ENCODE measurements around the gene ZFP1. TPM values are rescaled to one million over a fixed set of nuclear protein-coding genes. Genes with fewer than 3 reads are reported as not detected.
"Not testable (repeated sequence)": the region's sequence is repeated elsewhere in the genome, so short reads cannot be mapped to it uniquely, and the experiment has no call there.

The ZFP1 gene
- total RNA-seq, 1 donor from 2014 or later = 16.5 TPM

DNA sequence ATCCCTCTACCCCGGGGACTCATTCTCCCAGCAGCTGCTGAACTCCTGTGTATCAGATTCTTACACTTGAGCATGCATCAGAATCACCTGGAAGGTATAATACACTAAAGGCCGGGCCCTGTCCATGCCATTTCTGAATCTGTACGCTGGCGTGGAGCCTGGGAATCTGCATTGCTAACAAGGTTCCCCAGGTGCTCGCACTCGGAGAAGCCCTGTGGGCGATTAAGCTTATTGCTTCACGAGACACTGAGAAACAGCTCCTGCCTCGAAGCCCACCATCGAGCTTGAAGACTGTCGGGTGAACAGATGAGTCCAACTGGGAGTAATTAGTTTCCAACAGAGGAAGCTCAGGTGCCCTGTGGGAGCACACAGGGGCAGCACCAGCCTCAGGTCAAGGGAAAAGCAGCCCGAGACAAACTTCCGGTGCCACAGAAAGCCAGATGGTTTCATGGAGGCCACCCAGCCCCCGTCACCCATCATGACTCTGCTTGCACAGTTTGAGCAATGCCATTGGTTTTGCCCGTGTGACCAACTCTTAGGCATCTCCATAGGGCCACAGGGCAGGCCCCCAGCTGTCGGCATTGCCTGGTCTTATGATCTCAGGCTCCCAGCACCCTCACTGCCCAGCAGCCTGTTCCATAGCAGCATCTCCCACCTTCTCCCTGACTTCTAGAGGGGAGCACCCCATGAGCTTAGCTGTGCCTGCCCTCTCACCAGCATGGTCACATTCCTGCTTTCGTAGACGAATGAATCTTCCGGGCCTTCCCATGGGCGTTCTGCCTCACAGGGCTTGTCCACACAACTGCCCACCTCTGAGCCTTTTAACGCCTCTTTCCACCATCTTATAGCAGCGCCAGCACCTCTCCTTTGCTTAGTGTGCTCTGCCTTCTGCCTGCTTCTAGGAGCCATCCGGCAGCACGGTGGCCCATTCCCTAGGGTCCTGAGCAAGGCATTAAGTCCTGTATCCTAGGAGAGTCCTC, 47.8 kb downstream of the ZFP1 start:
- Mint-ChIP-seq H3K27me3 (peaks cover 27% of the 10 kb centered on the region), H3K4me1 (peaks cover 13% of the 10 kb centered on the region), H3K4me3 (no peak overlapping the region), H3K9me3 (no peaks in the 10 kb centered on the region), H3K36me3 (ENCODE audit: low read depth) (no peaks in the 10 kb centered on the region), H3K27ac (no peak overlapping the region)
- no peak for DNase-seq
- intact Hi-C loops (cut with micrococcal nuclease) = no loop called here

DNA sequence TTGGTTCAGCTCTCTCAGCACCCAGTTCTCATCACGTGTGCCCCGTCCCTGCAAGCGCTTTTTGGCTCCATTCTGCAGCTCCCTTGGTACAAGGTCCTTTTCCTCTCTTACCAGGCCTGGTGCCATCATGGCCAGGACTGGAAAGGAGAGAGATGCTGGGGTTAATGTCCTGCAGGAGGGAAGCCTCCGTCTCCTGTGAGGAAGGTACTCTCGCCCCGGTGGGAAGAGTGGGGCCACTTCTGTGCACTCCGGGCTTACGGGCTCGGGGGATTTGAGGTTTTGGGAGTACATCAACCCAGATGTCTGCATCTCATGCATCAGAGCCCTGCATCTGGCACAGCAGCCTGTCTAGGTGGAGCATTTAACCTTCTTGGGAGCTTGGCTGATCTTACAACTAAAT, 48.5 kb downstream of the ZFP1 start:
- Mint-ChIP-seq H3K4me1 (peaks cover 16% of the 10 kb centered on the region), H3K27me3 (peaks cover 30% of the 10 kb centered on the region), H3K4me3 (no peak overlapping the region), H3K9me3 (no peaks in the 10 kb centered on the region), H3K27ac (no peak overlapping the region), H3K36me3 (ENCODE audit: low read depth) (no peaks in the 10 kb centered on the region)
- no peak for DNase-seq
- intact Hi-C loops (cut with micrococcal nuclease) = no loop called here

- Mint-ChIP-seq H3K9me3 (no peaks in the 10 kb centered on the region), H3K4me3 (no peak overlapping the region), H3K27me3 (peaks cover 30% of the 10 kb centered on the region), H3K27ac (no peak overlapping the region), H3K4me1 (peaks cover 16% of the 10 kb centered on the region), H3K36me3 (ENCODE audit: low read depth) (no peaks in the 10 kb centered on the region)
- no peak for DNase-seq
- intact Hi-C loops (cut with micrococcal nuclease) = loop anchor here (2.0 kb wide), 1 partner anchor 267 kb away; the partner anchor contains the start of gene TMEM170A
These were observed 49.3 kb downstream of the ZFP1 start for GRCh38 chr16:75197522-75198134.

DNA sequence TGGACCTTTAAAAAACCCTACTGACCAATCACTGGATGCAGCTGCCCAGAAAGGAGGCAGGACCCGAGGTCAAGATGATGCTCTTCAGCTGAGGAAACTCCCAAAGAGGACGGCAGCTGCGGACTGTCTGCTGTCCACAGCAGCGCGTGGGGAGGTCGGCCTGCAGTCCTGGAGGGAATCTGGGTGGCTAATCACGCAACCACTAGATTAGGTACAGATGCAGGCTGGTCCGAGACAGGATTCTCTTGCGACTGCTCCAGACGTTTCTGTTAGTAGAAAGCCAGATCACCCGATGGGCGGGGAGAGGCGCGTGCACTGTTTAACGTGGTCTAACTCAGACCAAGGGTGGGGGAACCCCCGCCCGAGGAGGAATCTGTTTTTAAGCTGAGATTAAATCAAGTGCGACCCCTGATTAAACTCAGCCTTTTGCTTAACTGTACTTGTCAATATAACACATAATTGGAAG, 49.8 kb downstream of the ZFP1 start:
- no peaks in the 10 kb centered on the region for H3K36me3 Mint-ChIP-seq (ENCODE audit: low read depth)
- H3K4me3 Mint-ChIP-seq = no peak overlapping the region
- no peaks in the 10 kb centered on the region for H3K9me3 Mint-ChIP-seq
- no peak overlapping the region for H3K27ac Mint-ChIP-seq
- DNase-seq = no peak
- intact Hi-C loops (cut with micrococcal nuclease) = loop anchor here (2.0 kb wide), 1 partner anchor 267 kb away; the partner anchor contains the start of gene TMEM170A
- H3K27me3 Mint-ChIP-seq = peaks cover 30% of the 10 kb centered on the region
- peaks cover 16% of the 10 kb centered on the region for H3K4me1 Mint-ChIP-seq

DNA sequence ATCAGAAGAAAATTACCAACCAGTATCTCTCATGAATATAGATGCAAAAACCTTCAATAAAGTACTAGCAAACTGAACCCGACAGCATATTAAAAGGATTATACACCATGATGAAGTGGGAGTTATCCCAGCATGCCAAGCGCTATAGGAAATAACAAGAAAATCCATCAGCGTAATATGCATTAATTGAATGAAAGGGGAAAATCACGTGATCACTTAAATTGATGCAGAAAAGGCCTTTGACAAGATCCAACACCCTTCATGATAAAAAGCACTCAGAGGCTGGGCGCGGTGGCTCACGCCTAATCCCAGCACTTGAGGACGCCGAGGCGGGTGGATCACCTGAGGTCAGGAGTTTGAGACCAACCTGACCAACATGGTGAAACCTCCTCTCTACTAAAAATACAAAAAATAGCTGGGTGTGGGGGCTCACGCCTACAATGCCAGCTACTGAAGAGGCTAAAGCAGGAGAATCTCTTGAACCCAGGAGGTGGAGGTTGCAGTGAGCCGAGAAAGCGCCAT, 53.8 kb downstream of the ZFP1 start:
- H3K27me3 Mint-ChIP-seq = peaks cover 24% of the 10 kb centered on the region
- H3K27ac Mint-ChIP-seq = no peak overlapping the region
- H3K4me3 Mint-ChIP-seq = no peak overlapping the region
- no peaks in the 10 kb centered on the region for H3K36me3 Mint-ChIP-seq (ENCODE audit: low read depth)
- no peaks in the 10 kb centered on the region for H3K9me3 Mint-ChIP-seq
- H3K4me1 Mint-ChIP-seq = peaks cover 16% of the 10 kb centered on the region
- DNase-seq = no peak
- intact Hi-C loops (cut with micrococcal nuclease) = no loop called here

DNA sequence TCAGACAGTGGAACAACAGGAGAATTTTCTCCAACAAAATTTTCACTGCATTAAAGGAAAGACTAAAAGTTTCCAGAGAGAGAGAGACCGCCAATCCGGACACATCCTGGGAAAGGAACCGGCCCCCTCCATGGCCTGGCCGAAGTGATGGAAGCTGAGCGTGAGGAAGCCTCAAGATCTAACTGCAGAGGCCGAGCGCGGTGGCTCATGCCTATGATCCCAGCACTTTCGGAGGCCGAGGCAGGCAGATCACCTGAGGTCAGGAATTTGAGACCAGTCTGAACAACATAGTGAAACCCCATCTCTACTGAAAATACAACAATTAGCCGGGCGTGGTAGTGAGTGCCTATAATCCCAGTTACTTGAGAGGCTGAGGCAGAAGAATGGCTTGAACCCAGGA, 54.8 kb downstream of the ZFP1 start:
- intact Hi-C loops (cut with micrococcal nuclease) = no loop called here
- H3K4me3 Mint-ChIP-seq = no peak overlapping the region
- H3K27me3 Mint-ChIP-seq = peaks cover 15% of the 10 kb centered on the region
- H3K36me3 Mint-ChIP-seq (ENCODE audit: low read depth) = no peaks in the 10 kb centered on the region
- DNase-seq = no peak
- peaks cover 12% of the 10 kb centered on the region for H3K4me1 Mint-ChIP-seq
- H3K27ac Mint-ChIP-seq = no peak overlapping the region
- no peaks in the 10 kb centered on the region for H3K9me3 Mint-ChIP-seq

DNA sequence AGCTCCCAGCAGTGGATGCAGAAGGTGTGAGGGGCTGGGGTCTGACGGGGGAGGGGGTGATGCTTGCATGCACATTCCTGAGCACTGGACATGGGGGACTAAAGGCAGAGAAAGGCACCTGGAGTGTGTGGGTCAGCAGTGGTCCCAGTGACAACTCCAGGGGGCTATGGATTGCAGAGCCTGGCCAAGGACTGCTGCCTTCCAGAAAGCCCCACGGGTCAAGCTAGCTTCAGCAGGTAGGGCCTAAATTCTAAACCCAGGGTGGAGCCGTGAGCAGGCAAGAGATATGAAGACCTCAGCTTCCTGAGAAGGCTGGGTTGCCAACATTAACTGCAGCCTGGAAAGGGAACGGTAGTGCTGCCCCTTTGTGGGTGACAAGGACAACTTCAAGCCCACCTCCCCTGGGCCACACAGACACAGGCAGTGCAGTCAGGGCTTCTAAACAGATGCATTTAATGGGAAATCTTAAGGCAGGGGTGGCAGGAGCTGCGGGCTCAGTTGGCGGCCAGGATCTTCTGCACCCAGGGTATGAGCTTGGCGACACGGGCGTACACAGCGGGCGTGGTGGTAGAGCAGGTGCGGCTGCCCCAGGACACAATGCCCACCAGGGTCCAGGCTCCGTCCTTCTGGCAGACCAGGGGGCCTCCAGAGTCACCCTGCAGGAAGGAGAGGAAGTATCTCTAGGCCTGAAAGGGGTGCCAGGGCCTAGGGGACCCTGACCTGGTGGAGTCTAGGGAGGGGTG, 55.5 kb downstream of the ZFP1 start:
- Mint-ChIP-seq H3K9me3 (no peaks in the 10 kb centered on the region), H3K36me3 (ENCODE audit: low read depth) (no peaks in the 10 kb centered on the region), H3K4me3 (no peak overlapping the region), H3K27ac (no peak overlapping the region), H3K27me3 (peaks cover 11% of the 10 kb centered on the region), H3K4me1 (peaks cover 10% of the 10 kb centered on the region)
- intact Hi-C loops (cut with micrococcal nuclease) = no loop called here
- DNase-seq = no peak

DNA sequence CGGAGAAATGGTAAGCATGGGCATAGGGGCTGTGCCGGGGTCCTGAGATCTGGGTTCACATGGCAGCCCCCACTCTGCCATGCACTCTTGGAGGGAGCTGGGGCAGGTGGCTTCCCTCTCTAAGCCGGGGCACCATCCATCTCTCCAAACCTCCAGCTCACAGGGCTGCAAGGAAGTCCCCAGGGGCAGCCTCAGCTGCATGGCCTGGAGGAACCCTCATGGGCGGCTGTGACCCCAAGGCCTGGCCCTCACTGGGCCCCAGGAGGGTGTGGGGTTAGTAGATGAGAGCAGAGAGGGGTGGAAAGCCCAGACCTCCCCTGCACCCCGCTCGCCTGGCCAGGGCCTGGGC, 56.1 kb downstream of the ZFP1 start:
- Mint-ChIP-seq H3K9me3 (no peaks in the 10 kb centered on the region), H3K27me3 (peaks cover 11% of the 10 kb centered on the region), H3K4me3 (no peak overlapping the region), H3K4me1 (peaks cover 8% of the 10 kb centered on the region), H3K36me3 (ENCODE audit: low read depth) (no peaks in the 10 kb centered on the region), H3K27ac (no peak overlapping the region)
- DNase-seq = no peak
- intact Hi-C loops (cut with micrococcal nuclease) = no loop called here

- H3K9me3 Mint-ChIP-seq; intact Hi-C loops (cut with micrococcal nuclease); H3K27ac Mint-ChIP-seq; H3K4me3 Mint-ChIP-seq; H3K36me3 Mint-ChIP-seq (ENCODE audit: low read depth); H3K4me1 Mint-ChIP-seq; DNase-seq: not testable (repeated sequence)
- peaks cover 11% of the 10 kb centered on the region for H3K27me3 Mint-ChIP-seq
These were observed 56.6 kb downstream of the ZFP1 start for GRCh38 chr16:75204905-75205304.

DNA sequence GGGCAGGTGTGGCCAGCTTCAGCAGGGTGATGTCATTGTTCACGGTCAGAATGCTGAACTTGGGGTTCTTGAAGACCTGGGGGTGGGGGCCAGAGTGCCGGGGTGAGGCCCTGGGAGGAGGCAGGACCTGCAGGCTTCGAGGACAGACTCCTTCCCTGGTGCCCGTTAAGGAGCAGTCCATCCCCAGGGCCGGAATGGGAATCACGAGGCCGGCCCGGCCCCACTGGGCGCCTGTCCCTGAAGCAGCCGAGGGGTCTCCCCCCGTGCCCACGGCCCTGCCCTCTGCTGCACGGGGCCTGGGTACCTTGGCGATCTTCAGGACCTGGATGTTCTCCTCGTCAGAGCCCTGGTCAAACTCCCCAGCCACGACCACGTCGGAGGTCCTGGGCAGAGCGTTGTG, 57.1 kb downstream of the ZFP1 start:
- H3K27ac Mint-ChIP-seq; H3K4me1 Mint-ChIP-seq; H3K9me3 Mint-ChIP-seq; DNase-seq; intact Hi-C loops (cut with micrococcal nuclease); H3K4me3 Mint-ChIP-seq; H3K36me3 Mint-ChIP-seq (ENCODE audit: low read depth); H3K27me3 Mint-ChIP-seq: not testable (repeated sequence)

DNA sequence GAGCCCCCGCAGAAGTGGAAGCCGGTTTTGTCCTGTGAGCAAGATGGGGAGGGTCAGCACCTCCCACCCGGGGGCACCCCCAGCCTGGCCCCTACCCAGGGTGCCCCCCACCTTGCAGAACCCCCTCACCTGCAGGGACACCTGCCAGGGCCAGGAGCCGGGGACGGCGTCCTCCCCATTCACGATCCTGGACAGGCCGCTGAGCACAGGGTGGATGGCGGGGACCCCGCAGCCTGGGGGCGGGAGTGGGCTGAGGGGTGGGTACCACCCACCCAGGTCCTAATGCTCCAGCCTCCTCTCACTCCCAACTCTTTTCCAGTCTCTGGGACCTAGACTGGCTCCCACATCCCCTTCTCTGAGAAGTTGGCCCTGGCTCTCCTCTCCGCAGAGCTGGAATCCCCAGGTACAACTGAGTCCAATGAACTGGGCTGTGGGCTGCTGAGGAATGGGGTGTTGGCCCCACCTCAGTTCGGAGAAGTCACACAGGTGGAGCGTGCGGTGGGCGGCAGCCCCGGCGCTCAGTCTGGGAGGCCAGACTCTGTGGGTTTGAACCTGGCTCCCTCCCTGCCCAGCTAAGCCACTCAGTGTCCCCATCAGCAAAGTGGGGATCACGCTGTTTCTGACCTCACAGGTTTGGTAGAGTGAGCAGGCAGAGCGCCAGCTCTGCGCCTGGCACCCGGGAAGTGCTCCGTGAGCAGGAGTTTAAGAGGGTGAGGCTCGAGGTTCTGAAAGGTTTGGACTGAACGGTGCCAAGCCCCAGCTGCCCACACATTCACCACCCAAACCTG, 57.8 kb downstream of the ZFP1 start:
- intact Hi-C loops (cut with micrococcal nuclease) = loop anchor here (2.0 kb wide), 1 partner anchor 19 kb away; no protein-coding TSS in a partner anchor

DNA sequence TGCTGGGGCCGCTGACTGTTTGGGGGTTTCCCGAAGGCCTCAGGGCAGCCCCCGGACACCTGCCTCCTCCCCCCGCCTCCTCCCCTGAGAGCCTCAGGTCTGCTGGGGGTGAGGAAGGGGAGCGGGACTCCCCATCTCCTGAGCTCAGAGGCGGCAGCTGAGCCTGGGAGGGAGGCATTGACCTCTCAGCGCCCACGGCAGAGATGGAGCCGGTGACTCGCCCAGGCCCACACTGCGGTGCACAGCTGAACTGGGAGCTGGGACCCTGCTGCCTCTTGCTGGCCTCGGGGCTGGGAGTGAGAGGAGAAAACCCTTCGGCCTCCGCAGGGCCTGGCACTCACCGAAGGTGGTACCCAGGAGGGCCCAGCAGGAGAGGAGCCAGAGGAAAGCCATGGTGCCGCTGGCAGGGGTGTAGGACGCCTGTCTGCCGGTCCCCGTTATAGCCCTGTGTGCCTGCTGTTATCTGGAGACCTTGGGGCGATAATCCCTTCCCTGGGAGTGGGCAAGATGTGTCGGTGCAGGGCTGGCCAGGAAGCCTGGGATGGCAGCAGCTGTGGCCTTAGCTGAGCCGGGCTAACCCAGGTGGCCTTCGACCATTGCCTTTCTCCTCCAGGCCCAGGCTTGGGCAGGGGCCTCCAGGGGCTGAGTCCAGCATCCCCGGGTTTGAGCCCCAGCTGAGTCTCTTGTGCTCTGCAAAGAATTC, 58.6 kb downstream of the ZFP1 start, which contains the start of gene CTRB2:
Gene CTRB2 (minus strand): TSS at position 413 of the 703 bp plus-strand sequence. CDS start 20 bp downstream, at position 393.
- H3K9me3 Mint-ChIP-seq = no peaks in the 10 kb centered on the region
- no peaks in the 10 kb centered on the region for H3K36me3 Mint-ChIP-seq (ENCODE audit: low read depth)
- H3K27ac Mint-ChIP-seq = no peak within 1 kb of the TSS
- DNase-seq = no peak
- H3K4me1 Mint-ChIP-seq = no peaks in the 10 kb centered on the region
- H3K27me3 Mint-ChIP-seq = no peaks in the 10 kb centered on the region
- H3K4me3 Mint-ChIP-seq = no peak within 1 kb of the TSS
- intact Hi-C loops (cut with micrococcal nuclease) = loop anchor here (2.0 kb wide), 1 partner anchor 18 kb away; no protein-coding TSS in a partner anchor

More for the DNA sequence above, 57.8 kb downstream of the ZFP1 start:
- H3K27ac Mint-ChIP-seq; H3K9me3 Mint-ChIP-seq; H3K4me3 Mint-ChIP-seq; DNase-seq; H3K4me1 Mint-ChIP-seq; H3K36me3 Mint-ChIP-seq (ENCODE audit: low read depth); H3K27me3 Mint-ChIP-seq: not testable (repeated sequence)

All from activated CD4-positive, alpha-beta T cell treated with anti-CD3 and anti-CD28 coated beads, Interleukin-2, amount 10 ng/mL, durations not matched to agents 24 days and 14 days (primary cell).